Activated B cell treated with CpG ODN at 0.5 μM for 24 hours (primary cell): ENCODE data around the gene AGPS. TPM values are rescaled to one million over a fixed set of nuclear protein-coding genes. Genes with fewer than 3 reads are reported as not detected.

Source experiments
- ATAC-seq: fragments of 200-7000 bp; cut with Tn5 transposase; one replicate; pipeline ENCODE4 v1.10.0; 2021; ENCODE audit warnings: low read depth, mild to moderate bottlenecking, moderate library complexity
- CTCF ChIA-PET: fragments of 350-600 bp; sonication (Branson Sonifier 250); formaldehyde crosslinking; loops from one replicate; lab custom pipeline; 2021; ENCODE audit warnings: antibody characterized with exemption; lab: Charles Lee
- POLR2A ChIA-PET: fragments of 350-600 bp; sonication (Branson Sonifier 250); formaldehyde crosslinking; loops from one replicate; lab custom pipeline; 2021; ENCODE audit warnings: antibody characterized with exemption; lab: Charles Lee
- DNase-seq: peaks from one replicate; pipeline ENCODE4 v3.0.0; 2022
- H3K27ac Mint-ChIP-seq: one replicate; pipeline ENCODE4 v1.8.0; 2020; ENCODE audit warnings: mixed read lengths
- H3K27me3 Mint-ChIP-seq: one replicate; pipeline ENCODE4 v1.8.0; 2021; ENCODE audit warnings: mixed read lengths
- H3K36me3 Mint-ChIP-seq: one replicate; pipeline ENCODE4 v1.8.0; 2021; ENCODE audit warnings: low read depth, mixed read lengths
- H3K4me1 Mint-ChIP-seq: one replicate; pipeline ENCODE4 v1.8.0; 2021; ENCODE audit warnings: mixed read lengths
- H3K4me3 Mint-ChIP-seq: one replicate; pipeline ENCODE4 v1.8.0; 2020; ENCODE audit warnings: mild to moderate bottlenecking, mixed read lengths
- H3K9me3 Mint-ChIP-seq: one replicate; pipeline ENCODE4 v1.8.0; 2020; ENCODE audit warnings: mixed read lengths
- CTCF ChIP-seq: fragments of 200-600 bp; IDR thresholded peaks from one replicate; pipeline ENCODE4 v1.8.0; 2022; ENCODE audit warnings: antibody characterized with exemption, mild to moderate bottlenecking
- intact Hi-C: fragments of 100-400 bp; cut with micrococcal nuclease; formaldehyde crosslinking; loops from one replicate; pipeline ENCODE4 v1.15.1; 2024
- total RNA-seq: library from RNA; stranded (reverse); gene quantifications from 2 replicates; pipeline ENCODE4 v1.2.3, GENCODE V29; 2022

Gene AGPS
- total RNA-seq, 1 donor from 2014 or later = 29.9 TPM

DNA sequence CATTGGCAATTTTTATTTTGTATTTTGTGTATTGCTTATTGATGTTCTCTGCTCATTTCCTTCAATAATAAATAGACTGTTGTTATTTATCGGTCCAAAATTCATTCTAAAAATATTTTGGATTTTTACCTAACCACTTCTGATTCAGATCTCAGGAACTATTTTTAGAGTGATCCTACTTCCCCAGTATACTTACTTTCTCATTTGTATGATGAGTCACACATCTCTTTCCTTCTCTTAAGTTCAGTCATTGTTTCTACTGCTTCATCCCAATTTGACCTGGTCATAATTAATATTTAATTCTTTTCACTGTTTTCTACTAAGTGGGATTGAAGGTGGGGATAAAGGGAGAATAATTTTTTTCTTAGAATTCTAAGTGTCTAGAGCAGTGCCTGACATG lies 75.1 kb downstream of the AGPS start:
- ATAC-seq (no peak), DNase-seq (no peak)
- Mint-ChIP-seq H3K36me3 (peaks cover 54% of the 10 kb centered on the region), H3K9me3 (peaks cover 18% of the 10 kb centered on the region), H3K4me1 (no peaks in the 10 kb centered on the region), H3K27ac (no peak overlapping the region), H3K4me3 (no peak overlapping the region), H3K27me3 (no peaks in the 10 kb centered on the region)
- intact Hi-C loops = no loop called here
- TF ChIP-seq CTCF = no peak
- POLR2A ChIA-PET = no interaction called here
- CTCF ChIA-PET = no interaction called here

- no peaks in the 10 kb centered on the region for H3K27me3 Mint-ChIP-seq
- H3K4me1 Mint-ChIP-seq = no peaks in the 10 kb centered on the region
- no peak overlapping the region for H3K4me3 Mint-ChIP-seq
- ChIA-PET CTCF (no interaction called here), POLR2A (no interaction called here)
- intact Hi-C loops = no loop called here
- peaks cover 20% of the 10 kb centered on the region for H3K9me3 Mint-ChIP-seq
- no peak overlapping the region for H3K27ac Mint-ChIP-seq
- no peak for DNase-seq
- no peak for TF ChIP-seq CTCF
- no peak for ATAC-seq
- peaks cover 47% of the 10 kb centered on the region for H3K36me3 Mint-ChIP-seq
These were observed 79.4 kb downstream of the AGPS start for GRCh38 chr2:177471990-177472389.

- intact Hi-C loops = no loop called here
- Mint-ChIP-seq H3K27ac (no peak overlapping the region), H3K4me1 (no peaks in the 10 kb centered on the region), H3K27me3 (no peaks in the 10 kb centered on the region), H3K9me3 (peaks cover 25% of the 10 kb centered on the region), H3K4me3 (no peak overlapping the region), H3K36me3 (peaks cover 52% of the 10 kb centered on the region)
- no peak for TF ChIP-seq CTCF
- ChIA-PET POLR2A (no interaction called here), CTCF (no interaction called here)
- DNase-seq (no peak), ATAC-seq (no peak)
These were observed 81.7 kb downstream of the AGPS start for GRCh38 chr2:177474301-177474700.

- Mint-ChIP-seq H3K27ac (no peak overlapping the region), H3K4me1 (no peaks in the 10 kb centered on the region), H3K9me3 (peaks cover 22% of the 10 kb centered on the region), H3K36me3 (peaks cover 54% of the 10 kb centered on the region), H3K27me3 (no peaks in the 10 kb centered on the region), H3K4me3 (no peak overlapping the region)
- ChIA-PET CTCF (no interaction called here), POLR2A (no interaction called here)
- ATAC-seq = no peak
- no peak for DNase-seq
- intact Hi-C loops = no loop called here
- no peak for TF ChIP-seq CTCF
These were observed 82.4 kb downstream of the AGPS start for GRCh38 chr2:177474998-177475397.

GRCh38 chr2:177476897-177477296 lies 84.3 kb downstream of the AGPS start:
- no peaks in the 10 kb centered on the region for H3K27me3 Mint-ChIP-seq

More at GRCh38 chr2:177476897-177477296, 84.3 kb downstream of the AGPS start:
- CTCF ChIA-PET = no interaction called here
- Mint-ChIP-seq H3K9me3 (peaks cover 17% of the 10 kb centered on the region), H3K4me1 (no peaks in the 10 kb centered on the region), H3K4me3 (no peak overlapping the region), H3K36me3 (peaks cover 47% of the 10 kb centered on the region), H3K27ac (no peak overlapping the region)
- intact Hi-C loops = no loop called here
- no peak for DNase-seq
- POLR2A ChIA-PET = no interaction called here
- no peak for ATAC-seq
- TF ChIP-seq CTCF = no peak
